ENCODE measurements around the gene RPH3AL. TPM values are rescaled to one million over a fixed set of nuclear protein-coding genes. Genes with fewer than 3 reads are reported as not detected.

RPH3AL gene
- total RNA-seq, 1 donor, result 2.0 TPM

GRCh38 chr17:393806-394717 lies 41.5 kb upstream of the RPH3AL start:
- no peak overlapping the region for H3K4me3 ChIP-seq (ENCODE audit: low read depth, low read length)
- no peak for TF ChIP-seq CTCF (IDR thresholded peaks at IDR 0.05; ENCODE audit: insufficient read depth, low read length)
- DNase-seq (ENCODE audit: low read depth), result no peak

- DNase-seq (ENCODE audit: low read depth), result no peak
- TF ChIP-seq CTCF (IDR thresholded peaks at IDR 0.05; ENCODE audit: insufficient read depth, low read length), result no peak
- no peak overlapping the region for H3K4me3 ChIP-seq (ENCODE audit: low read depth, low read length)
These were observed 39.2 kb upstream of the RPH3AL start for GRCh38 chr17:391850-392249.

GRCh38 chr17:390025-390424 lies 37.4 kb upstream of the RPH3AL start:
- TF ChIP-seq CTCF (IDR thresholded peaks at IDR 0.05; ENCODE audit: insufficient read depth, low read length), result no peak
- no peak overlapping the region for H3K4me3 ChIP-seq (ENCODE audit: low read depth, low read length)
- DNase-seq (ENCODE audit: low read depth), result no peak

GRCh38 chr17:388087-388486 lies 35.5 kb upstream of the RPH3AL start:
- DNase-seq (ENCODE audit: low read depth), result no peak
- TF ChIP-seq CTCF (IDR thresholded peaks at IDR 0.05; ENCODE audit: insufficient read depth, low read length), result no peak
- no peak overlapping the region for H3K4me3 ChIP-seq (ENCODE audit: low read depth, low read length)

GRCh38 chr17:386141-386876 lies 33.7 kb upstream of the RPH3AL start:
- peak; percentile 45 for TF ChIP-seq CTCF (IDR thresholded peaks at IDR 0.05; ENCODE audit: insufficient read depth, low read length)
- H3K4me3 ChIP-seq (ENCODE audit: low read depth, low read length), result peak overlapping the region; percentile 53
- DNase-seq (ENCODE audit: low read depth), result no peak

- peak overlapping the region; percentile 53 for H3K4me3 ChIP-seq (ENCODE audit: low read depth, low read length)
- no peak for DNase-seq (ENCODE audit: low read depth)
- TF ChIP-seq CTCF (IDR thresholded peaks at IDR 0.05; ENCODE audit: insufficient read depth, low read length), result no peak
These were observed 33.2 kb upstream of the RPH3AL start for GRCh38 chr17:385836-386140.
